Uterus (tissue), 4 donors: ENCODE measurements around the gene TMEM53. TPM values are rescaled to one million over a fixed set of nuclear protein-coding genes. Genes with fewer than 3 reads are reported as not detected.

Source experiments
- DNase-seq, 2 donors: peaks; one replicate each; pipeline ENCODE4 v3.0.0-alpha.2; 2019 to 2020
- H3K27ac ChIP-seq, 2 donors: fragments of 200-600 bp; sonication (generic); 1 replicate in 1 of 2; 2 replicates in 1 of 2; pipeline ENCODE4 v1.5.1; 2016 to 2018
- H3K27me3 ChIP-seq, 2 donors: fragments of 200-600 bp; sonication (generic); one replicate each; pipeline ENCODE4 v1.5.1; 2018 to 2019; ENCODE audit warnings: control low read depth in 1 of 2
- H3K36me3 ChIP-seq, 2 donors: fragments of 200-600 bp; sonication (generic); one replicate each; pipeline ENCODE4 v1.5.1; 2019; ENCODE audit warnings: control low read depth in 1 of 2
- H3K4me1 ChIP-seq, 2 donors: fragments of 200-600 bp; sonication (generic); one replicate each; pipeline ENCODE4 v1.5.1; 2018 to 2019; ENCODE audit warnings: control low read depth in 1 of 2
- H3K4me3 ChIP-seq, 2 donors: fragments of 200-600 bp; sonication (generic); 1 replicate in 1 of 2; 2 replicates in 1 of 2; pipeline ENCODE4 v1.5.1; 2018 to 2019; ENCODE audit warnings: mild to moderate bottlenecking in 1 of 2
- H3K9me3 ChIP-seq, 2 donors: fragments of 200-600 bp; sonication (generic); one replicate each; pipeline ENCODE4 v1.5.1; 2019; ENCODE audit warnings: control low read depth in 1 of 2
- POLR2A ChIP-seq, 2 donors: fragments of 450-650 bp; IDR thresholded peaks; one replicate each; pipeline ENCODE4 v1.6.1; 2016; ENCODE audit warnings: antibody characterized with exemption in 2 of 2, mild to moderate bottlenecking in 1 of 2, moderate library complexity in 1 of 2
- intact Hi-C: fragments of 100-400 bp; cut with DNase I; formaldehyde crosslinking; loops from one replicate; pipeline ENCODE4 v1.15.1; 2023; ENCODE audit warnings: low total_unique reads
- total RNA-seq, 4 donors: library from RNA; depleted of rRNA in 3 of 4; stranded (reverse); fragments of >200 nt in 3 of 4; gene quantifications; one replicate each; pipeline versions ENCODE4 v1.1.0 to v1.2.4, GENCODE V29; 2014 to 2023
- TF ChIP-seq, protein P1 (sequence below), 4 experiments: fragments of 200-600 bp in 2 of 4; fragments of 450-650 bp in 2 of 4; sonication (generic) in 2 of 4; IDR thresholded peaks; one replicate each; pipeline ENCODE4 v1.5.1; 2016 to 2019; ENCODE audit warnings: antibody characterized with exemption in 4 of 4, mild to moderate bottlenecking in 2 of 4, moderate library complexity in 1 of 4
- donor health status: DM: yes; HTN: yes; CAD: no.

Gene TMEM53
- total RNA-seq, 4 donors from 2014 or later: 1.5 to 5.4 (median 3.8) TPM; not detected in 1

DNA sequence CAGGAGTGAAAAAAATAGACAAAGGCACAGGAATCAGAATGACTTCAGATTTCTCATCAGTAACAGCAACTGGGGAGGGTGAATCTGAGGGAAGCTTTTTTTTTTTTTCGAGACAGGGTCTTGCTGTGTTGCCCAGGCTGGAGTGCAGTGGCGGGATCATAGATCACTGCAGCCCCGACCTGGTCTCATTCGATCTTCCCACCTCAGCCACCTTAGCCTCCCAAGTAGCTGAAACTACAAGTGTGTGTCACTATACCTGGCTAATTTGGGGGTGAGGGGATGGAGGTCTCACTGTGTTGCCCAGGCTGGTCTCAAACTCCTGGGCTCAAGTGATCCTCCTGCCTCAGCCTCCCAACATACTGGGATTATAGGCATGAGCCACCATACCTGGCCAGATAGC lies 10.9 kb upstream of the TMEM53 start:
- no peak for TF ChIP-seq POLR2A (IDR thresholded peaks at IDR 0.05)
- TF ChIP-seq, protein P1, sequence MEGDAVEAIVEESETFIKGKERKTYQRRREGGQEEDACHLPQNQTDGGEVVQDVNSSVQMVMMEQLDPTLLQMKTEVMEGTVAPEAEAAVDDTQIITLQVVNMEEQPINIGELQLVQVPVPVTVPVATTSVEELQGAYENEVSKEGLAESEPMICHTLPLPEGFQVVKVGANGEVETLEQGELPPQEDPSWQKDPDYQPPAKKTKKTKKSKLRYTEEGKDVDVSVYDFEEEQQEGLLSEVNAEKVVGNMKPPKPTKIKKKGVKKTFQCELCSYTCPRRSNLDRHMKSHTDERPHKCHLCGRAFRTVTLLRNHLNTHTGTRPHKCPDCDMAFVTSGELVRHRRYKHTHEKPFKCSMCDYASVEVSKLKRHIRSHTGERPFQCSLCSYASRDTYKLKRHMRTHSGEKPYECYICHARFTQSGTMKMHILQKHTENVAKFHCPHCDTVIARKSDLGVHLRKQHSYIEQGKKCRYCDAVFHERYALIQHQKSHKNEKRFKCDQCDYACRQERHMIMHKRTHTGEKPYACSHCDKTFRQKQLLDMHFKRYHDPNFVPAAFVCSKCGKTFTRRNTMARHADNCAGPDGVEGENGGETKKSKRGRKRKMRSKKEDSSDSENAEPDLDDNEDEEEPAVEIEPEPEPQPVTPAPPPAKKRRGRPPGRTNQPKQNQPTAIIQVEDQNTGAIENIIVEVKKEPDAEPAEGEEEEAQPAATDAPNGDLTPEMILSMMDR (IDR thresholded peaks at IDR 0.05): no peak
- no peaks in the 10 kb centered on the region for H3K27me3 ChIP-seq
- no peak overlapping the region for H3K27ac ChIP-seq
- intact Hi-C loops: no loop called here
- no peaks in the 10 kb centered on the region for H3K4me1 ChIP-seq
- DNase-seq: no peak
- no peaks in the 10 kb centered on the region for H3K9me3 ChIP-seq
- no peaks in the 10 kb centered on the region for H3K36me3 ChIP-seq
- no peak overlapping the region for H3K4me3 ChIP-seq

GRCh38 chr1:44684525-44684924 lies 10.2 kb upstream of the TMEM53 start:
- no peaks in the 10 kb centered on the region for H3K9me3 ChIP-seq
- no peaks in the 10 kb centered on the region for H3K36me3 ChIP-seq
- H3K4me1 ChIP-seq: no peaks in the 10 kb centered on the region
- H3K27me3 ChIP-seq: no peaks in the 10 kb centered on the region
- no peak overlapping the region for H3K4me3 ChIP-seq
- no peak for TF ChIP-seq POLR2A (IDR thresholded peaks at IDR 0.05)
- TF ChIP-seq, protein P1 (IDR thresholded peaks at IDR 0.05): no peak
- intact Hi-C loops: no loop called here
- no peak for DNase-seq
- H3K27ac ChIP-seq: no peak overlapping the region

DNA sequence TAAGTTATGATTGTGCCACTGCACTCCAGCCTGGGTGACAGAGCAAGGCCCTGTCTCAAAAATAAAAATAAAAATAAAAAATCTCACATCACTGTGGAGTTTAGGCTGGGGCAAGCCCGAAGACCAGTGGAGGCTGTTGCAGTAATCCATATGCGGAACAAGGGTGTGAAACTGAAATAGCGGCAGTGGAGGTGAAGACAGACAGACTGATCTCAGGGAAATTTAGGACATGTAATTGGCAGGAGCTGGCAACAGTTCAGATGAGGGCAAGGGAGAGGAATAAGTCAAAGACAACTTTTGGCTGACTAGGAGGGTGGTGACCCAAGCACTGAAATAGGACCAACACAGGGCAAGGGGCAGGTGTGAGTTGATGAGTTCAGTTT lies 8.6 kb upstream of the TMEM53 start:
- intact Hi-C loops: no loop called here
- Histone ChIP-seq H3K27me3 (no peaks in the 10 kb centered on the region), H3K4me3 (no peak overlapping the region), H3K36me3 (no peaks in the 10 kb centered on the region), H3K27ac (no peak overlapping the region), H3K9me3 (no peaks in the 10 kb centered on the region), H3K4me1 (no peaks in the 10 kb centered on the region)
- TF ChIP-seq POLR2A (IDR thresholded peaks at IDR 0.05): no peak
- TF ChIP-seq, protein P1 (IDR thresholded peaks at IDR 0.05): no peak
- DNase-seq: no peak

- Histone ChIP-seq H3K27me3 (no peaks in the 10 kb centered on the region), H3K4me1 (no peaks in the 10 kb centered on the region), H3K27ac (no peak overlapping the region), H3K36me3 (no peaks in the 10 kb centered on the region), H3K4me3 (no peak overlapping the region), H3K9me3 (no peaks in the 10 kb centered on the region)
- intact Hi-C loops: no loop called here
- no peak for DNase-seq
- no peak for TF ChIP-seq POLR2A (IDR thresholded peaks at IDR 0.05)
- TF ChIP-seq, protein P1 (IDR thresholded peaks at IDR 0.05): no peak
Observed at GRCh38 chr1:44681905-44682882, 7.9 kb upstream of the TMEM53 start.

GRCh38 chr1:44679468-44679867 lies 5.2 kb upstream of the TMEM53 start:
- intact Hi-C loops: no loop called here

More at GRCh38 chr1:44679468-44679867, 5.2 kb upstream of the TMEM53 start:
- Histone ChIP-seq H3K4me1 (no peaks in the 10 kb centered on the region), H3K36me3 (no peaks in the 10 kb centered on the region), H3K27ac (no peak overlapping the region), H3K9me3 (no peaks in the 10 kb centered on the region), H3K27me3 (no peaks in the 10 kb centered on the region), H3K4me3 (no peak overlapping the region)
- DNase-seq: no peak
- TF ChIP-seq, protein P1 (IDR thresholded peaks at IDR 0.05): no peak
- no peak for TF ChIP-seq POLR2A (IDR thresholded peaks at IDR 0.05)
